HepG2 (cell line): ENCODE results near the gene CYP2A7. TPM values are rescaled to one million over a fixed set of nuclear protein-coding genes. Genes with fewer than 3 reads are reported as not detected.

Experiments used
- CCDC6 ChIP-seq: sonication (generic); formaldehyde crosslinking; IDR thresholded peaks from 2 replicates; pipeline ENCODE4 v1.8.1; 2022; ENCODE audit warnings: mild to moderate bottlenecking, missing genetic modification reagents, moderate library complexity
- HIVEP1 ChIP-seq: sonication (generic); formaldehyde crosslinking; IDR thresholded peaks from 2 replicates; pipeline ENCODE4 v1.4.0; 2020; ENCODE audit warnings: mild to moderate bottlenecking, missing genetic modification reagents
- HMGXB4 ChIP-seq, 2 experiments: sonication (generic) in 1 of 2; formaldehyde crosslinking in 1 of 2; IDR thresholded peaks; 2 replicates each; pipeline versions ENCODE4 v1.4.0 to v1.6.1; 2018 to 2020; ENCODE audit warnings: missing genetic modification reagents in 2 of 2, borderline replicate concordance in 1 of 2, low read depth in 1 of 2, mild to moderate bottlenecking in 1 of 2, missing biosample characterization in 1 of 2
- IRF9 ChIP-seq: sonication (generic); formaldehyde crosslinking; IDR thresholded peaks from 2 replicates; pipeline ENCODE4 v1.8.0; 2022; ENCODE audit warnings: missing genetic modification reagents, mild to moderate bottlenecking, borderline replicate concordance
- ZBTB40 ChIP-seq, 2 experiments: fragments of 450-650 bp in 1 of 2; sonication (generic) in 1 of 2; formaldehyde crosslinking in 1 of 2; IDR thresholded peaks; 2 replicates each; pipeline versions ENCODE4 v1.6.1 to v1.8.0; 2016 to 2022; ENCODE audit warnings: antibody characterized with exemption in 1 of 2, mild to moderate bottlenecking in 1 of 2, missing genetic modification reagents in 1 of 2
- ZMAT3 ChIP-seq: sonication (generic); formaldehyde crosslinking; conservative IDR thresholded peaks from 2 replicates; pipeline ENCODE4 v1.7.0; 2021; ENCODE audit warnings: missing genetic modification reagents
- polyA plus RNA-seq, 8 experiments: library from polyadenylated mRNA; depleted of rRNA in 3 of 8; stranded (reverse) in 7 of 8; unstranded in 1 of 8; fragments of >200 nt; fragmentation: Illumina TruSeq in 4 of 8; extraction: Trizol in 4 of 8; gene quantifications; 2 replicates each; pipeline versions ENCODE4 v1.2.1 to v1.2.3, GENCODE V29; 2011 to 2016; ENCODE audit warnings: low read depth in 4 of 8, missing spikeins in 1 of 8, mixed read lengths in 1 of 8; ENCODE audit not compliant: insufficient read depth in 1 of 8
- total RNA-seq, 5 experiments: library from RNA; depleted of rRNA; stranded (reverse); fragments of >200 nt; fragmentation: Illumina TruSeq; extraction: Trizol; gene quantifications; 2 replicates each; pipeline ENCODE4 v1.2.3, GENCODE V29; 2016; ENCODE audit warnings: low read depth in 1 of 5
- TF ChIP-seq, protein P1 (sequence below): sonication (generic); formaldehyde crosslinking; IDR thresholded peaks from 2 replicates; pipeline ENCODE4 v1.4.0; 2020; ENCODE audit warnings: missing genetic modification reagents
- TF ChIP-seq, protein P2 (sequence below): sonication (generic); formaldehyde crosslinking; IDR thresholded peaks from 2 replicates; pipeline ENCODE4 v1.4.0; 2020; ENCODE audit warnings: missing genetic modification reagents

CYP2A7 gene
- total and polyA plus RNA-seq, 2 of the 13 experiments (the other 11 are each of a cell fraction or from before 2014, with no cell fraction given): not detected

DNA sequence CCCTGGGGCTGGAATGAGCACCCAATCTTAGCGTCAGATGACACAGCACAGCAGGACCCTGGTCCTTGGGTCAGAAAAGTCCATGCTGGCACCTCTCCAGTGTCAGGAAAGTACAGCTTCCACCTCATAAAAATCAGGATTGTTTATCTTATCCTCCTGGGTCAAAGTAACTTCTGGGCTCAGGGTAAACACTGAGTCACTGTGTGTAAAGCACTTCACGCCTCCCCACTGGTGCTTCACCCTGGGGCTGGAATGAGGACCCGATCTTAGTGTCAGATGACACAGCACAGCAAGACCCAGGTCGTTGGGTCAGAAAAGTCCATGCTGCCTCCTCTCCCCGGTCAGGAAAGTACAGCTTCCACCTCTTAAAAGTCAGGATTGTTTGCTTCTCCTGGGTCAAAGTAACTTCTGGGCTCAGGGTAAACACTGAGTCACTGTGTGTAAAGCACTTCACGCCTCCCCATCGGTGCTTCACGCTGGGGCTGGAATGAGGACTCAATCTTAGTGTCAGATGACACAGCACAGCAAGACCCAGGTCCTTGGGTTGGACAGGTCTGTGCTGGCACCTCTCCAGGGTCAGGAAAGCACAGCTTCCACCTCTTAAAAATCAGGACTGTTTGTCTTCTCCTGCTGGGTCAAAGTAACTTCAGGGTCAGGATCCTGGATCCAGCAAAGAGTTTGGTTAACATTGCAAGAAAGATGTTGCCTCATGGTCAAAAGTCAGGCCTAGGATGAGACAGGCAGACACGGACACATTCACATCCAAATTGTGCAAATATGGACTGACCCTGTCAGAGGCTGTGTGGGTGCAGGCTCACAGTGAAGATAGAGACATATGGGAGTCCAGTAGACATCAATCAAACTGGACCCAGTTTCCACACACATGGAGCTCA is 39.2 kb upstream of the CYP2A7 start (continued):
- TF ChIP-seq, protein P1, sequence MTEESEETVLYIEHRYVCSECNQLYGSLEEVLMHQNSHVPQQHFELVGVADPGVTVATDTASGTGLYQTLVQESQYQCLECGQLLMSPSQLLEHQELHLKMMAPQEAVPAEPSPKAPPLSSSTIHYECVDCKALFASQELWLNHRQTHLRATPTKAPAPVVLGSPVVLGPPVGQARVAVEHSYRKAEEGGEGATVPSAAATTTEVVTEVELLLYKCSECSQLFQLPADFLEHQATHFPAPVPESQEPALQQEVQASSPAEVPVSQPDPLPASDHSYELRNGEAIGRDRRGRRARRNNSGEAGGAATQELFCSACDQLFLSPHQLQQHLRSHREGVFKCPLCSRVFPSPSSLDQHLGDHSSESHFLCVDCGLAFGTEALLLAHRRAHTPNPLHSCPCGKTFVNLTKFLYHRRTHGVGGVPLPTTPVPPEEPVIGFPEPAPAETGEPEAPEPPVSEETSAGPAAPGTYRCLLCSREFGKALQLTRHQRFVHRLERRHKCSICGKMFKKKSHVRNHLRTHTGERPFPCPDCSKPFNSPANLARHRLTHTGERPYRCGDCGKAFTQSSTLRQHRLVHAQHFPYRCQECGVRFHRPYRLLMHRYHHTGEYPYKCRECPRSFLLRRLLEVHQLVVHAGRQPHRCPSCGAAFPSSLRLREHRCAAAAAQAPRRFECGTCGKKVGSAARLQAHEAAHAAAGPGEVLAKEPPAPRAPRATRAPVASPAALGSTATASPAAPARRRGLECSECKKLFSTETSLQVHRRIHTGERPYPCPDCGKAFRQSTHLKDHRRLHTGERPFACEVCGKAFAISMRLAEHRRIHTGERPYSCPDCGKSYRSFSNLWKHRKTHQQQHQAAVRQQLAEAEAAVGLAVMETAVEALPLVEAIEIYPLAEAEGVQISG (CRISPR knock-in tag): peak; percentile 48; the same call in 1 of the 2 replicates
- TF ChIP-seq HIVEP1 (peak; percentile 67; the same call in 1 of the 2 replicates), CCDC6 (CRISPR knock-in tag) (no peak), ZMAT3 (CRISPR knock-in tag) (peak; percentile 51; the same call in 1 of the 2 replicates), HMGXB4 (CRISPR knock-in tag; IDR thresholded peaks at IDR 0.05; ENCODE audit: borderline replicate concordance in 1 of 2, low read depth in 1 of 2) (no peak; a peak in 1 of 4 replicates), ZBTB40 (IDR thresholded peaks at IDR 0.05) (no peak), ZBTB40 (CRISPR knock-in tag; IDR thresholded peaks at IDR 0.05) (peak; percentile 57), IRF9 (CRISPR knock-in tag) (no peak; the same call in 1 of the 2 replicates)
- TF ChIP-seq, protein P2, sequence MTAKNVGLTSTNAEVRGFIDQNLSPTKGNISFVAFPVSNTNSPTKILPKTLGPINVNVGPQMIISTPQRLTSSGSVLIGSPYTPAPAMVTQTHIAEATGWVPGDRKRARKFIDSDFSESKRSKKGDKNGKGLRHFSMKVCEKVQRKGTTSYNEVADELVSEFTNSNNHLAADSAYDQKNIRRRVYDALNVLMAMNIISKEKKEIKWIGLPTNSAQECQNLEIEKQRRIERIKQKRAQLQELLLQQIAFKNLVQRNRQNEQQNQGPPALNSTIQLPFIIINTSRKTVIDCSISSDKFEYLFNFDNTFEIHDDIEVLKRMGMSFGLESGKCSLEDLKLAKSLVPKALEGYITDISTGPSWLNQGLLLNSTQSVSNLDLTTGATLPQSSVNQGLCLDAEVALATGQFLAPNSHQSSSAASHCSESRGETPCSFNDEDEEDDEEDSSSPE (CRISPR knock-in tag): no peak; the same call in 1 of the 2 replicates
